ENCODE data around the gene GET4. TPM values are rescaled to one million over a fixed set of nuclear protein-coding genes. Genes with fewer than 3 reads are reported as not detected.
"Not testable (repeated sequence)": the region's sequence is repeated elsewhere in the genome, so short reads cannot be mapped to it uniquely, and the experiment has no call there.

Gene GET4
- polyA plus RNA-seq, 1 donor, result 42.9 TPM

DNA sequence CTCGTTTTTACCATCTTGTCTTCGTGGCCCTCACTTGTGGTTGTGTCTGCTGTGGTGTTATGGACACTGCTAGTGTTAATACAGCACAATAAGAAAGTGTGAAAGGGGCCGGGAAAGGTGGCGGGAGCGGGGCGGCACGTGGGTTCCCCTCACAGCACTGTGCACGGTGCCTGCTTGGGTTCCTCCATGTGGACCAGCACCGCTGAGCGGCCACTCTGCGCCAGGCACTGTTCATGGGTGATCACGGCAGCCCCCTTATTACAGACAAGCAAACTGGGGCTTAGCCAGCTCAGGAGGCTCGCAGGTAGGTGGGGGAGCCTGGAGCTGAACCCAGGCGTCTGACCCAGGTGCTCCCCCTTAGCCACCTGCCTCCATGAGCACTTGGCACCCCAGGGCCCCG, 31.8 kb upstream of the GET4 start:
- DNase-seq, result no peak

DNA sequence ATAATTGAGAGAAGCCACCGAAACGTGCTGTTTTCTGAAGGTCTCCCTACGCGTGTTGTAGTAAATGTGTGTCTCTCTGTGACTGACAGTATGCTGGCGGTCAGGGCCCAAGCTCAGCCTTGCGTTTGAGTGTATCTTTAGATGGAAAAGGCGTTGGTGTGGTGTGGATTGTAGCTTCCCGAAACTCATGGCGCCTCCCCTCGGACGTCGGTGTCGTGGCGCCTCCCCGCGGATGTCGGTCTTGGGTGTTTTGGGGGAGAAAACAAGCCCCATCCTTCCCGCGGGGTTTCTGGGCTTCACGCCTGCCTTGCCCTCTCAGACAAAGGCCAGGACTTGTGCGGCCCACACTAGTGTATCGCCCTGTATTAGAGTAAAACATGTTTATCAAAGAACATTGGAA, 31.3 kb upstream of the GET4 start:
- no peak for DNase-seq

DNA sequence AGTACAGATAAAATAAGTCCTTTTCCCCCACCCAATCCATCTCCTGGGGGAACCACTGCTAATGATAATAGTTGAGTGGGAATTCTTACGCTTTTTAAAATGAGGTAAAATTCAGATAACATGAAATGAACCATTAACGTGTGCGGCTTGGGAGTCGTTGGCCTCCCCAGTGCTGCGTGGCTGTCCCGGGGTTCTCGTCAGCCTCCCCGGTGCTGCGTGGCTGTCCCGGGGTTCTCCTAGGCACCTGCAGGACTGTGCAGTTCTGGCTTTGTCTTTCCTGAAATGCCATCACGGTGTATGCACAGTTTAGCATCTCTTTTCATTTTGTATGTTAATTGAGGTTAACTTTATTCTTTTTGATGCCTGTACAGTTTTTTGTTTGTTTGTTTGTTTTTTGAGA, 30.6 kb upstream of the GET4 start:
- DNase-seq, result no peak

DNA sequence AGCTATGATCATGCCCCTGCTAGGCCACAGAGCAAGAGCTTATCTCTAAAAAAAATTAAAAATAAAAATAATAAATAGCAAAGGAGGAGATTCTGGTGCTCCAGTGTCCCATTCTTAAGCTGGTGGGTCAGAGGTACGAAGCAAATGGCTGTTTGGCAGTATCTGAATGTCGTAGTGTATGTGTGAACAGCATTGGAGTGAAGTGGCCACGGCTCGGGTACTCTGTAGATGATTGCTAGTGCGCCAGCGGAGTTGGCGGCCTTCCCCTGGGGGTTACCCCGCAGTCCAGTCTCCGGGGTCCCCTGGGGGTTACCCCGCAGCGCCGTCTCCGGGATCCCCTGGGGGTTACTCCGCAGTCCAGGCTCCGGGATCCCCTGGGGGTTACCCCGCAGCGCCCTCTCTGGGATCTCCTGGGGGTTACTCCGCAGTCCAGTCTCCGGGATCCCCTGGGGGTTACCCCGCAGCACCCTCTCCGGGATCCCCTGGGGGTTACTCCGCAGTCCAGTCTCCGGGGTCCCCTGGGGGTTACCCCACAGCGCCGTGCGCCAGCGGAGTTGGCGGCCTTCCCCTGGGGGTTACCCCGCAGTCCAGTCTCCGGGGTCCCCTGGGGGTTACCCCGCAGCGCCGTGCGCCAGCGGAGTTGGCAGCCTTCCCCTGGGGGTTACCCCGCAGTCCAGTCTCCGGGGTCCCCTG, 29.2 kb upstream of the GET4 start:
- DNase-seq, result not testable (repeated sequence)

DNA sequence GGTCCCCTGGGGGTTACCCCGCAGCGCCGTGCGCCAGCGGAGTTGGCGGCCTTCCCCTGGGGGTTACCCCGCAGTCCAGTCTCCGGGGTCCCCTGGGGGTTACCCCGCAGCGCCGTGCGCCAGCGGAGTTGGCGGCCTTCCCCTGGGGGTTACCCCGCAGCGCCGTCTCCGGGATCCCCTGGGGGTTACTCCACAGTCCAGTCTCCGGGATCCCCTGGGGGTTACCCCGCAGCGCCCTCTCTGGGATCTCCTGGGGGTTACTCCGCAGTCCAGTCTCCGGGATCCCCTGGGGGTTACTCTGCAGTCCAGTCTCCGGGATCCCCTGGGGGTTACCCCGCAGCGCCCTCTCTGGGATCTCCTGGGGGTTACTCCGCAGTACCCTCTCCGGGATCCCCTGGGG, 28.6 kb upstream of the GET4 start:
- DNase-seq, result not testable (repeated sequence)

DNA sequence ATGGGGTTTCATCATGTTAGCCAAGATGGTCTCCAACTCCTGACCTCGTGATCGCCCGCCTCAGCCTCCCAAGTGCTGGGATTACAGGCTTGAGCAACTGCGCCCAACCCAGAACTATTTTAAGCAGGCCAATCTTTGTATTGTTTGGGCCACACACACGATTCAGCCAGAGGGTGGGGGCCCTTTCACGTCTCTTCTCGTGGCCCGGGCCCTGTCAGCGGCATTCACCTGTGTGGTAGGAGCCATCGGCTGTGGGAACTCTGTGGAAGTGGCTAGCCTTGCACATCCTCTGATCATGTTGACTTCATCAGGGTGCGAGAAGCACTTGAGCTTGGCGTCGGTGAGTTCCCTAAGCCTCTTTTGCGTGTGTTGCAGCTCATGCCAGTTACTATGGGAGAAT, 27.2 kb upstream of the GET4 start:
- DNase-seq, result no peak

DNA sequence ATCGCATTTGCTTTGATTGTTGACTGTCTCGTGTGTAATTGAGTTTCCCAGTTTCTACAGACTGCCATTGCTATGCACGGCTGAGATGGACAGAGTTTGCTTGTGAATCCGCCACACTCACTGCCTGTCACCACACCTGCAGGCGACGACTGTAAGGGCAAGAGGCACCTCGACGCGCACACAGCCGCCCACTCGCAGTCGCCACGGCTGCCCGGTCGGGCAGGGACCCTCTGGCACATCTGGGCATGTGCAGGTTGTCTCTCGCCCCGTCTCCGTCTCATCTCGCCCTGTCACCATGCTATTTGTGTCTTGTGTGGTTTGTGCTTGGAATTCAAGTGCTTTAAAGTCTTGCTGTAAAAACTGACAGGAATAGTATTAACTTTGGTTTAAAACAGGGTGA, 26.6 kb upstream of the GET4 start:
- no peak for DNase-seq

DNA sequence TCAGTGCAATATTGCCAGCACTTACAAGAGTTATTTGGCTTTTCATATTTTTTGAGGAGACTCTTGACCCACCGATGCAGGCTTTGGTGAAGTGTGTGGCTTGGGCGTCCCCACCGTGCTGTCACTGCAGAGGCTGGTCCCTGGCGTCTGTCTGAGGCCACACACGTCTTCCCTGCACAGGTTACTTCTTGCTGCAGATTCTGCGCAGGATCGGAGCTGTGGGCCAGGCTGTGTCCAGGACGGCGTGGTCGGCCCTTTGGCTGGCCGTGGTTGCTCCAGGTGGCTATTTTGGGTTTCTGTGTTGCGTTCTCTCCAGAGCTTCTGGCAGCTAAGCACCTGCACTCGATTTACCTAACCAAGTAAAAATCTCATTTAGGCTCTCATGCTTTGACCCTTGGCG, 25.1 kb upstream of the GET4 start:
- no peak for DNase-seq

DNA sequence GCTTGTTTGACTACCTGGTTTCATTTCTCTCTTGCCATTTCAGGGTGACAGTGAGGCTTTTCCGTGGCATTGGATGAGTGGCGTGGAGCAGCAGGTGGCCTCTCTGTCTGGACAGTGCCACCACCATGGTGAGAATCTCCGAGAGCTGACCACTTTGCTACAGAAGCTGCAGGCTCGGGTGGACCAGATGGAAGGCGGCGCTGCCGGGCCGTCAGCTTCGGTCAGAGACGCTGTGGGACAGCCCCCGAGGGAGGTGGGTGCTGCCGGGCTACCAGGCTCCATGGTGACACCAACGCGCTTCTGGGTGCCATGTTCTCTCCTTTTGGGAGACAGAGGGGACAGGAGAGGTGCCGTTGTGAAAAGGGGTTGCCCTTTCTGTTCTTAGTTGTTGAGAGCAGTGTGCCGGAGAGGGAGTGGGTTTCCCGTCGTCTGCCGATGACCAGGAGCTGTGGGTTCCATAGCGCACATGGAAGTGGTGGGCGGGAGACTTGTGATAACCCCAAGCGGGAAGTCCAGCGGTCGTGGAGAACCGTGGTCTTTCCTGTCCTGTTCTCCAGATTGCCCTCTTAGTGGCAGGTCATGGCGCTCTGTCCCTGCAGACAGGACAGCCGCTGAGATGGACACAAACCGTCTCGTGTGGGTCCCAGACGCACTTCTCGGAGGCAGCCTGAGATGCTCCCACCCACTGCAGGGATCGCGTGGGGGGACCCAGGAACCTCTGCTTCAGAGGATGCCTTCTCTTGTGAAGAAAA, 22.8 kb upstream of the GET4 start:
- DNase-seq, result no peak

DNA sequence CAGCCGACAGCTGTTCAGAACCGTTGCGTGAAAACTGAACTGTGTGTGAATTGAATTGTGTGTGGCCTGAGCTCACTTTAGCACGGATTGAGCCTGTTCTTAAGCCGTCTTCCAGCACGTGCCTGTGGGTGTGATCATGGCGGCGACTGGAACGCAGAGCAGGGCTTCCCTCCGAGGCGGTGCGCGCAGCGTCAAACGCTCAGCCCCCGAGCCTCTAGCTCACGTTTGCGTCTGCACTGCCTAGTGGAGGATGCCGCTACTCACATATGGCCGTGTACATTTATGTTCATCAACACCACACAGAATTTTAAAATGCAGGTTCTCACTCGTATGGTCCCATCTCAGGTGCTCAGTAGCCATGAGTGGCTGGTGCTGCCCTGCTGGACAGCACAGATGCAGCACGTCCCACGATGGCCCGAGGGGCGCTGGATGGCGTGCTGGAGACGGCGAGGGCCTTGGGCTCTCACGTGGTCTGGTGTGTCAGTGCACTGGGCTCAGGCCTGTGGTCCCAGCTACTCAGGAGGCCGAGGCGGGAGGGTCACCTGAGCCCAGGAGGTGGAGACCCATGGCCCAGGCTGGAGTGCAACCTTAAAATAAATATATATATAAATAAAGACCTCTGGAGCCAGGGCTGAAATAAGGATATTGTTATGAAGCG, 22.1 kb upstream of the GET4 start:
- no peak for DNase-seq

DNA sequence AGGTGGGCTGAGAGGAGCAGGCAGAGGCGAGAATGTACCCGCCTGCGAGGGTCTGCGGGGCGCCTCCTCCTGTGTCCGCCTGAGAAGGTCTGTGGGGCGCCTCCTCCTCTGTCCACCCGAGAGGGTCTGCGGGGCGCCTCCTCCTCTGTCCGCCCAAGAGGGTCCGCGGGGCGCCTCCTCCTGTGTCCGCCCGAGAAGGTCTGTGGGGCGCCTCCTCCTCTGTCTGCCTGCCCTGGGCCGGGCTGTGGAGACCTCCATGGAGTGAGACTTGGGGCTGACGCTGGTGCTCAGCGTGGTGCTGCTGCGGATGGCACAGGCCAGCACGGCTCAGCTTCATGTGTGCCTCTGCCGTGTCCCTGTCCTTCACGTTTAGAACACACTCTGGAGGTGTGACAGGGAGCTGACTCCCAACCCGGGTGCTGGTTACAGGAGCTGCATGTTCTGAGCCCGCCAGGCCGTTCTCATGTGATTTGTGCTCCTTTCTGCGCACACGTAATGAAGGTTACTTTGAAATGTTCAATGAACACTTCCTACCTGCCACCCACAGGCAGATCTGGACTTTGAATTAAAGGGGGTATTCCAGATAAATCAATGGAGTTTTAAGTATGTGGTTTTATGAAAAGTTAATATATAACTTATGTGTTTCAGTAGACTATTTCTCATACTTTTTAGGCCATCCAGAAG, 20.5 kb upstream of the GET4 start:
- DNase-seq, result no peak

DNA sequence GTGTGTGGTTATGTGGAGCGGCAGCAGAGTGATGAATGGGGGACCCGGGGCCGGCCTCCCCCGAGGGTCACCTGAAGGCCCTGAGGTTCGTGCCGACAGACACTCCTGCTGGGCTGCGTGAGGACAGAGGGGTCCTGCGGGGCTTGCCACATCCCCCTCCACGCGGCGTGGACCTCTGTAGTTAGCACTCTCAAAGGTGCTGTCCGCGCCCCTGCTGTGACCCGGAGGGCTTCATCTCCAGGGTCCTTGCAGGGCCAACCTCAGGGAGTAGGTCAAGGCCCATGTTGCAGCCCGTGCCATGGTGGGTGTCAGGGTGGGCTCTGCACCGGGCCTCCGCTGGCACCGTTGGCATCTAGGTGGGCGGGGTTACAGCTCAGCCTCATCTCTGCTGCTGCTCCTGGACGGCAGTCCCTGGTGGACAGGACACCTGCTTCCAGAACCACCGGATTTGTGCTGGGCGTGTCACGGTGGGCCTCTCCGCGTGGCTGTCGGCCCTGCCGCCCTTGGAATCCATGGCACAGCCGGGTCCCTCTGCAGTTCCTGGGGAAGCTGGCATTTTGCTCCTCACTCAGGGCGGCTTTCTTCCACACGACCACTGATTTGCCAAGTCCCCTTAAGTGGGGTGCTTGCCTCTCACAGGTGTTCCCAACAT, 19.8 kb upstream of the GET4 start:
- no peak for DNase-seq

DNA sequence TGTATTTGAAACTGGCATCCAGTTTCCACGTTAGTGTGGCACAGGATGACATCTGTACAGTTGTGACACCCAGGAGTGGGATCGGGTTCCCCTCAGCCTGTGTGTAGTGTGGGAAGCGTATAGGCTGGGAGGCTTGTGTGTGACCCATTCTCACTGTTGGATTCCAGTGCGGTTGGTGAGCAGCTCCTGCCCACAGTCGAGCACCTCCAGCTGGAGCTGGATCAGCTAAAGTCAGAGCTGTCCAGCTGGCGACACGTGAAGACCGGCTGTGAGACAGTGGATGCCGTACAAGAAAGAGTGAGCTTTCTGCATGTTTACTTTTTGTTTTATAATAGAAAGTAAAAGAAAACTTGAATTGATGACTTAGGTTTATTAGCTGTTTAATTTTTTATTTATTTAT, 18.7 kb upstream of the GET4 start:
- no peak for DNase-seq

DNA sequence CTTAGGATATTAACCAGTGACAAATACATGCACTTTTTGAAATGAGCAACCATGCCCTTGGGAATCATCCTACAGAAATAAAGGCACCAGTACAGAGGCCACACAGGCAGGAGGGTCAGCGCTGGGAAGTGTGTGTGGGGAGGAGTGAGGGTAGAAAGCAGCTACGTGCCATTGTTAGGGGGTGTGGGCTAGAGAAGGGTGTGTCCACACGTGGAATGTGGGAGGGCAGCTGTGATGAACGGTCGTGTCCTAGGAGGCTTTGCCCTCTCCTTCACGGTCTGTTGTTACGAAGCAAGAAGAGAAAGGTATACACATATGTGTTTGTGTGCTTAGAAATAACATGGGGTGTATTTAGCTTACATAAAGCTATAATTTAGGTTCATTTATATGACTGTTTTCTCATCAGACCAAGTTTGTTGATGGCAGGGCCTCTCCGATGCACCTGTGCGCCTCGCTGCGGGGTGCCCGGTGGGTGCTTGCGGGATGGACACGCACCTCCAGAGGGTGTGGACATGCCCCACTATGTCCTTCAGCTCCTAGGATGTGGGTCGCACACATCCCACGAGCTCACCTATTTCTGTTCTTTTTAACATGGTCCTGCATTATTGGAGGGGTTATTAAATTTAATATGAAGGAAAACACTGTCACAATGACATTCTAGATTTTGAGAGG, 16.9 kb upstream of the GET4 start:
- DNase-seq, result no peak

DNA sequence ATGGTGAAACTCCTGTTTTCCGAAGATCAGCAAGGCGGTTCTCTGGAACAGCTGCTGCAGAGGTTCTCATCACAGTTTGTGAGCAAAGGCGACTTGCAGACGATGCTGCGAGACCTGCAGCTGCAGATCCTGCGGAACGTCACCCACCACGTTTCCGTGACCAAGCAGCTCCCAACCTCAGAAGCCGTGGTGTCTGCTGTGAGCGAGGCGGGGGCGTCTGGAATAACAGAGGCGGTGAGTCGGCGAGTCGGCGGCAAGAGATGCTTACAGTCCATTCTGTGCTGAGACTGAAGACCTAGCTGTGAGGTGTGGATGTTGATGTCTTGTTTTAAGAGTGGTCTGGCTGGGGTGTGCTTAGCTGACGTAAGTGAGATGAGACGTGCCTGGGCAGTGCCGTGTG, 16.2 kb upstream of the GET4 start:
- DNase-seq, result no peak

DNA sequence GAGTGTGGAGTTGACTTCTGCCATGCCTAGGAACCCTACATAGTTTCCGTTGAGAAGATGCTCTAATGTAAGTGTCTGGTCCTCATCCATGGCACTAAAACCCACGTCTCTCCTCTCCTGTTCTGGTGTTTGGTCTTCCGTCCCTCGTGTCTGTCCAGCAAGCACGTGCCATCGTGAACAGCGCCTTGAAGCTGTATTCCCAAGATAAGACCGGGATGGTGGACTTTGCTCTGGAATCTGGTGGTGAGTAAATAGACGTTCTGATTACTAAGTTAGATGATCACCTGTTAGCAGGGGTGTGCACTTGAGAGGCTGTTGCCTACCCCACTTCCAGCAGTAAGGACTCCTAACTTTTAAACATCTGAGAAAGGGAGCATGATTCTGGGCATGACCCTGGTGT, 15.1 kb upstream of the GET4 start:
- no peak for DNase-seq

DNA sequence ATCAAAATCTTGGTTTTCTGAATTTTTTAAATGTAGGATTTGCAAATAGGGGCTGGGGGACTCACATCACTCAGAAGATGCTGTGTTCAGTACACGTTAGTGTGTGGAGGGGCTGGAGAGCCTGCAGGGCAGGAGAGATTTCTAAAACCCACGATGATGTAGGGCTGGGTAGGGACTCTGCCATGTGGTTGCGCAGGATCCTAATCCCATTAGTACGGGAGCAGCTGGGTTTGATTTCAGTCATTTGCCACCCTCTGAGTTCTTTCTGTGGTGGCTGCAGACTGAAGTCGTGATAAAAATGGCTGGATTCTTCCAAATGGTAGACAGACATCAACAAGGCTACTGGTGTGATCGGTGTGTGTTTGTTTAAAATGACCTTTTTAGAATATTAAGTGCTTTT, 14.2 kb upstream of the GET4 start:
- no peak for DNase-seq

DNA sequence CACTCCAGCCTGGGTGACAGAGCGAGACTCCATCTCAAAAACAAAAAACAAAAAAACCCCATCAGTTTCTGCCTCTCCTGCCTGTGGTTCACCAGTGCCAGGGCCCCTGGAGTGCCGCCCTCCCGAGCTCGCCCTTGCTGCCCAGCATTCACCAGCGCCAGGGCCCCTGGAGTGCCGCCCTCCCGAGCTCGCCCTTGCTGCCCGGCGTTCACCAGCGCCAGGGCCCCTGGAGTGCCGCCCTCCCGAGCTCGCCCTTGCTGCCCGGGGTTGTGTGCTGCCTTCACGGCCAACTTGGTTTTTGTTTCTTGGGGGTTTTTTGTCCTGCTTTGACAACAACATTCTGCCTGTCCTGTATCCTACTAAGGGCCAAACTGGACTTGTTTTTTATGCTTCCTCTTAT, 13.2 kb upstream of the GET4 start:
- no peak for DNase-seq

DNA sequence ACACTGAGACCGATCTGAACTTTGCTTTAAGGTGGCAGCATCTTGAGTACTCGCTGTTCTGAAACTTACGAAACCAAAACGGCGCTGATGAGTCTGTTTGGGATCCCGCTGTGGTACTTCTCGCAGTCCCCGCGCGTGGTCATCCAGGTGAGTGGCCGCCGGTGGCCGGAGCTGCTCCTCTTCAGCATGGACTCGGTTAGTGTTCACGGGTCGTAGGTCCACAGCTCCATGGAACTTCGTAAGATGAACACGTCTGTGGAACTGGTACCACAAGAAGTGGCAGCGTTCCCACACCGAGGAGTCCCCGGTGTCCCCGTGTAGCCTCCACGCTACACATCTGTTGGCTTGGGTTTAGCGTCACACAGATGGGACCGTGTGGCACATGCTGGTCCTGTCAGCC, 10.4 kb upstream of the GET4 start:
- no peak for DNase-seq

DNA sequence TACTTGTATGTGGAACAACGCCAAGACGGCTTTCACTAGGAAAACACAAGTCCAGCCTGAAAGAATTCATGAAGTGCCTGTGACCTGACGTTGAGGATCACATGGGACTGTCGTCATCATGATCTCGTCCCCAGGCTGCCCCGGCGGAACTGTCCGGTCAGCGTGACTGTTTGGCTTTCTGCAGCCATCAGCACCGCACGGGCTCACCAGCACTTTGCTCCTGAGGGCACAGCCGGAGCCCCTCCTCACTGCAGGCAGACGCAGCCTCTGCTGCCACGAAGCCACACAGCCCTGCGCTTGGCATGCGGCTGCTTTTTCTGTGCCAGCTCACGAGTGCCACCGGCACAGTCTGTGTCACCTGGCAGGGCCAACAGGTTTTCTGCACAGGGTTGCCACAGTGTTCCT, 9.4 kb upstream of the GET4 start:
- DNase-seq, result peak; percentile 59

DNA sequence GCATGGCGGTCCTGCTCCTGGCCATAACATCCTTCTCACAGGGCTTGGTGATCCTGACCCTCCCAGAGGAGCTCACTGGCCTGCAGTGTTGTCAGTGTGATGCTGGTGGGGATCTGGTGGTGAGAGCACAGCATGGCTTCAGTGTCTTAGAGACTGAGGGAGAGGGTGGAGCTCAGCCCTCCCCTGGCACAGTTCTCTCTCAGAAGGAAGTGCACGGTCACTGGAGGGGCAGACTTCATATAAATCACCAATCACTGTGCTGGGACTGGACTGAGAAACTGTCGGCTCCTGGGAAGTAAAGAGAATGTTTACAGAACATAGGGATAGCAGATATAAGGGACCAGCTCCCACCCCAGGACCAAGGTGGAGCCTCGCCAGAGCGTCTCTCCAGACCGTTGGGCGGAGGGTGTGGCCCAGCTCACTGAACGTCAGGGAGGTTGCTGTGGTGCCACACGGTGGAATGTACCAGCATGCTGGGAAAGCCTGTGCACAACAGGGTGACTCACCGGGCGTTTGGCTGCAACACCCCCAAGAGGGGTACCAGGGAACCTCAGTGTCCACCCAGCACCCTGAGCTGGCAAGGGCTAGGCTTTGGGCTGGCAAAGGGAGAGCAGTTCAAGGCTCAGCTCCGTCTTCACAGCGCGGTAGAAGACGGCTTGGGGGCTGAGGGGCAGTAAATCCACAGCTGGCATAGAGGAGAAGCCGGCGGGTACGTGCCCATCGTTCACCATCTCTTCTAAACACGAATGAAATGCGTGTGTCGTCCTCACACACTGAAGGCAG, 8.8 kb upstream of the GET4 start:
- DNase-seq, result no peak
